Spleen (tissue), 11 donors: ENCODE measurements around the gene ADA. TPM values are rescaled to one million over a fixed set of nuclear protein-coding genes. Genes with fewer than 3 reads are reported as not detected.

ENCODE experiments used
- DNase-seq: peaks from one replicate; pipeline ENCODE4 v3.0.0-alpha.2; 2020
- H3K27ac ChIP-seq, 8 donors: fragments of 200-600 bp; sonication (generic) in 7 of 8; 1 replicate in 4 of 8; 2 replicates in 4 of 8; pipeline versions ENCODE4 v1.5.0 to v1.8.0; 2016 to 2021; ENCODE audit warnings: inconsistent platforms in 4 of 8, mild to moderate bottlenecking in 4 of 8, moderate library complexity in 1 of 8
- H3K27me3 ChIP-seq, 7 donors: fragments of 200-600 bp; sonication (generic) in 6 of 7; replicated peaks in 1 of 7; 1 replicate in 4 of 7; 2 replicates in 3 of 7; pipeline versions ENCODE4 v1.5.0 to v1.8.0; 2016 to 2021; ENCODE audit warnings: inconsistent platforms in 3 of 7, mild to moderate bottlenecking in 1 of 7
- H3K36me3 ChIP-seq, 6 donors: fragments of 200-600 bp; sonication (generic) in 5 of 6; 1 replicate in 4 of 6; 2 replicates in 2 of 6; pipeline versions ENCODE4 v1.5.0 to v1.8.0; 2016 to 2021; ENCODE audit warnings: inconsistent platforms in 2 of 6
- H3K4me1 ChIP-seq, 6 donors: fragments of 200-600 bp; sonication (generic) in 5 of 6; 1 replicate in 3 of 6; 2 replicates in 3 of 6; pipeline versions ENCODE4 v1.5.0 to v1.8.0; 2016 to 2021; ENCODE audit warnings: inconsistent platforms in 3 of 6
- H3K4me3 ChIP-seq, 8 donors: fragments of 200-600 bp; sonication (generic) in 7 of 8; 1 replicate in 4 of 8; 2 replicates in 4 of 8; pipeline versions ENCODE4 v1.5.0 to v1.8.0; 2016 to 2021; ENCODE audit warnings: inconsistent platforms in 4 of 8, mild to moderate bottlenecking in 4 of 8, moderate library complexity in 2 of 8
- H3K9me3 ChIP-seq, 8 donors: fragments of 200-600 bp; sonication (generic) in 7 of 8; 1 replicate in 4 of 8; 2 replicates in 4 of 8; pipeline versions ENCODE4 v1.5.0 to v1.8.0; 2016 to 2021; ENCODE audit warnings: inconsistent platforms in 4 of 8
- CTCF ChIP-seq, 11 experiments: fragments of 200-600 bp in 7 of 11; fragments of 450-650 bp in 4 of 11; sonication (generic) in 4 of 11; IDR thresholded peaks in 8 of 11; conservative IDR thresholded peaks in 3 of 11; 1 replicate in 7 of 11; 2 replicates in 4 of 11; pipeline versions ENCODE4 v1.4.0 to v1.8.0; 2016 to 2021; ENCODE audit warnings: antibody characterized with exemption in 11 of 11, inconsistent platforms in 4 of 11, mild to moderate bottlenecking in 1 of 11
- POLR2A ChIP-seq, 3 donors: fragments of 450-650 bp; IDR thresholded peaks; one replicate each; pipeline ENCODE4 v1.5.1; 2017; ENCODE audit warnings: antibody characterized with exemption in 3 of 3, mild to moderate bottlenecking in 1 of 3
- POLR2AphosphoS5 ChIP-seq, 3 donors: sonication (generic); formaldehyde crosslinking; IDR thresholded peaks; one replicate each; pipeline ENCODE4 v1.5.1; 2017; ENCODE audit warnings: antibody characterized with exemption in 3 of 3
- WGBS, 5 donors: extraction: QIAGEN DNeasy Blood & Tissue Kit in 3 of 5; methylation state at CpG; one replicate each; pipeline versions ENCODE4 v1.1.5 to v1.1.7; 2013 to 2018; 5-methylcytosine and 5-hydroxymethylcytosine counted together
- intact Hi-C: fragments of 100-400 bp; cut with DNase I; formaldehyde crosslinking; loops from one replicate; pipeline ENCODE4 v1.15.0; 2023; ENCODE audit warnings: low total_unique reads
- polyA plus RNA-seq, 3 donors: library from polyadenylated mRNA; stranded (reverse); fragments of 200-250 nt; gene quantifications; one replicate each; pipeline ENCODE4 v1.2.1, GENCODE V29; 2013
- total RNA-seq, 7 donors: library from RNA; depleted of rRNA in 3 of 7; stranded (reverse); fragments of >200 nt in 3 of 7; fragmentation: NEBNext Ultra II Directional in 4 of 7; extraction: Animal tissue kit (Norgen Biotek cat#: 25700) in 4 of 7; gene quantifications; one replicate each; pipeline versions ENCODE4 v1.1.0 to v1.2.1, GENCODE V29; 2016 to 2021
- donor health status: healthy with polysubstance abuse.
- donor health status: DM: no; HTN: no; CAD: no; lungs with moderate emphysema.
- donor health status: DM: no; HTN: no; CAD: no.
- donor health status: Bipolar disorder and iron deficiency.
- donor health status: healthy.
- donor health status: DM: no; HTN: no; CAD: no.
- donor health status: DM: yes; HTN: yes; CAD: no.

Gene ADA
- total and polyA plus RNA-seq, 10 donors = 14.8 to 30.4 (median 22.5) TPM

GRCh38 chr20:44689809-44690208 lies 38.3 kb upstream of the ADA start:
- Histone ChIP-seq H3K9me3 (peaks cover 0 to 4% (median 0%) of the 10 kb centered on the region in 8 donors), H3K27me3 (no peaks in the 10 kb centered on the region), H3K36me3 (no peaks in the 10 kb centered on the region), H3K4me3 (no peak overlapping the region), H3K27ac (no peak overlapping the region), H3K4me1 (peaks cover 0 to 8% (median 7%) of the 10 kb centered on the region in 6 donors)
- no peak for TF ChIP-seq POLR2A (IDR thresholded peaks at IDR 0.05)
- no peak for TF ChIP-seq CTCF (IDR thresholded peaks at IDR 0.05 in 8 of 11, conservative IDR thresholded peaks at IDR 0.05 in 3 of 11)
- no peak for TF ChIP-seq POLR2AphosphoS5 (IDR thresholded peaks at IDR 0.05)
- 60 to 81% (median 72%) methylated on average over 3 of the region's 3 CpGs for WGBS, 5 donors
- intact Hi-C loops = loop anchor here (10.0 kb wide), 1 partner anchor 175 kb away; no protein-coding TSS in a partner anchor
- DNase-seq = no peak

GRCh38 chr20:44688053-44688625 lies 36.6 kb upstream of the ADA start:
- intact Hi-C loops = loop anchor here (10.0 kb wide), 1 partner anchor 177 kb away; no protein-coding TSS in a partner anchor
- TF ChIP-seq POLR2AphosphoS5 (IDR thresholded peaks at IDR 0.05) (no peak), CTCF (IDR thresholded peaks at IDR 0.05 in 8 of 11, conservative IDR thresholded peaks at IDR 0.05 in 3 of 11) (no peak), POLR2A (IDR thresholded peaks at IDR 0.05) (no peak)
- 68 to 88% (median 78%) methylated on average over 7 of the region's 7 CpGs for WGBS, 5 donors

GRCh38 chr20:44686934-44687333 lies 35.4 kb upstream of the ADA start:
- H3K9me3 ChIP-seq = peaks cover 0 to under 1% (median 0%) of the 10 kb centered on the region in 8 donors
- H3K27me3 ChIP-seq = no peaks in the 10 kb centered on the region
- H3K36me3 ChIP-seq = no peaks in the 10 kb centered on the region
- TF ChIP-seq CTCF (IDR thresholded peaks at IDR 0.05 in 8 of 11, conservative IDR thresholded peaks at IDR 0.05 in 3 of 11) (no peak), POLR2AphosphoS5 (IDR thresholded peaks at IDR 0.05) (no peak), POLR2A (IDR thresholded peaks at IDR 0.05) (no peak)
- DNase-seq = no peak
- no peak overlapping the region for H3K4me3 ChIP-seq
- 78 to 91% (median 88%) methylated on average over 4 of the region's 4 CpGs for WGBS, 5 donors
- peaks cover 0 to 22% (median 14%) of the 10 kb centered on the region in 6 donors for H3K4me1 ChIP-seq
- no peak overlapping the region for H3K27ac ChIP-seq
- intact Hi-C loops = loop anchor here (10.0 kb wide), 1 partner anchor 178 kb away; no protein-coding TSS in a partner anchor

More at GRCh38 chr20:44688053-44688625, 36.6 kb upstream of the ADA start:
- Histone ChIP-seq H3K9me3 (peaks cover 0 to 4% (median 0%) of the 10 kb centered on the region in 8 donors), H3K27ac (no peak overlapping the region), H3K27me3 (no peaks in the 10 kb centered on the region), H3K4me1 (peaks cover 0 to 22% (median 14%) of the 10 kb centered on the region in 6 donors), H3K4me3 (no peak overlapping the region), H3K36me3 (no peaks in the 10 kb centered on the region)
- DNase-seq = no peak
